Measurements from ENCODE around the gene SH3RF3.

Gene SH3RF3

GRCh38 chr2:109253217-109253616 lies 124.2 kb downstream of the SH3RF3 start:
- TF ChIP-seq FOXP2 (optimal IDR thresholded peaks at IDR 0.05; ENCODE audit: borderline replicate concordance, extremely low read depth, extremely low read length, insufficient read depth) (no peak), SIN3A (IDR thresholded peaks at IDR 0.05; ENCODE audit: borderline replicate concordance, insufficient read depth, low read length) (no peak), POLR2AphosphoS5 (IDR thresholded peaks at IDR 0.05; ENCODE audit: low read depth, low read length) (no peak), REST (IDR thresholded peaks at IDR 0.05; ENCODE audit: insufficient read depth in 1 of 2, low read depth in 2 of 2, low read length in 2 of 2) (no peak), TAF1 (IDR thresholded peaks at IDR 0.05; ENCODE audit: borderline replicate concordance, insufficient read depth, low read length) (no peak)

GRCh38 chr2:109254174-109254904 lies 125.3 kb downstream of the SH3RF3 start:
- no peak for TF ChIP-seq REST (IDR thresholded peaks at IDR 0.05; ENCODE audit: insufficient read depth in 1 of 2, low read depth in 2 of 2, low read length in 2 of 2)

GRCh38 chr2:109255654-109256053 lies 126.6 kb downstream of the SH3RF3 start:
- TF ChIP-seq TAF1 (IDR thresholded peaks at IDR 0.05; ENCODE audit: borderline replicate concordance, insufficient read depth, low read length) = no peak
- no peak for TF ChIP-seq FOXP2 (optimal IDR thresholded peaks at IDR 0.05; ENCODE audit: borderline replicate concordance, extremely low read depth, extremely low read length, insufficient read depth)
- TF ChIP-seq REST (IDR thresholded peaks at IDR 0.05; ENCODE audit: insufficient read depth in 1 of 2, low read depth in 2 of 2, low read length in 2 of 2) = no peak
- no peak for TF ChIP-seq SIN3A (IDR thresholded peaks at IDR 0.05; ENCODE audit: borderline replicate concordance, insufficient read depth, low read length)
- TF ChIP-seq POLR2AphosphoS5 (IDR thresholded peaks at IDR 0.05; ENCODE audit: low read depth, low read length) = no peak

- TF ChIP-seq POLR2AphosphoS5 (IDR thresholded peaks at IDR 0.05; ENCODE audit: low read depth, low read length) (no peak), REST (IDR thresholded peaks at IDR 0.05; ENCODE audit: insufficient read depth in 1 of 2, low read depth in 2 of 2, low read length in 2 of 2) (no peak), SIN3A (IDR thresholded peaks at IDR 0.05; ENCODE audit: borderline replicate concordance, insufficient read depth, low read length) (no peak), FOXP2 (optimal IDR thresholded peaks at IDR 0.05; ENCODE audit: borderline replicate concordance, extremely low read depth, extremely low read length, insufficient read depth) (no peak), TAF1 (IDR thresholded peaks at IDR 0.05; ENCODE audit: borderline replicate concordance, insufficient read depth, low read length) (no peak)
These were observed 127.1 kb downstream of the SH3RF3 start for GRCh38 chr2:109256111-109256510.

- TF ChIP-seq TAF1 (IDR thresholded peaks at IDR 0.05; ENCODE audit: borderline replicate concordance, insufficient read depth, low read length) (no peak), FOXP2 (optimal IDR thresholded peaks at IDR 0.05; ENCODE audit: borderline replicate concordance, extremely low read depth, extremely low read length, insufficient read depth) (no peak), POLR2AphosphoS5 (IDR thresholded peaks at IDR 0.05; ENCODE audit: low read depth, low read length) (no peak), REST (IDR thresholded peaks at IDR 0.05; ENCODE audit: insufficient read depth in 1 of 2, low read depth in 2 of 2, low read length in 2 of 2) (no peak), SIN3A (IDR thresholded peaks at IDR 0.05; ENCODE audit: borderline replicate concordance, insufficient read depth, low read length) (no peak)
These were observed 127.9 kb downstream of the SH3RF3 start for GRCh38 chr2:109256921-109257320.
